Measurements from ENCODE around the gene UEVLD. TPM values are rescaled to one million over a fixed set of nuclear protein-coding genes. Genes with fewer than 3 reads are reported as not detected.

Gene UEVLD
- total RNA-seq, 1 experiment from 2014 or later, result 13.7 TPM

DNA sequence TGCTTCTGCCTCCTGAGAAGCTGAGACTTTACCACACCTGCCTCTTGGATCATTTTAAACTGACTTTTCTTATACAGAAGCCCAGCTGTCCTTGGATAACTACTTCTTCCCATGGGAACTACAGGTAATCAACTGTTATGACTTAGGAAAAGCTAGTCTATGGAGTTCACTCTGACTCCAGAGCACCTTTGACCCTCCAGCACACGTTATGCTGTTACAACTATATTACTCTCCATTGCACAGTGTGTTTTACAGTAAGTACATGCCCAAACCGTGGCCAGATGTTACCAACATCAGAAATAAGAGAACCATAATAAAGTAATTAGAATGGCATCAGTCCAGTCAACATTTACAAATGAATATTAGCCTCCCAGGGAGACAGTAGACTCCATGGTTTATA, 40.5 kb downstream of the UEVLD start:
- CTCF ChIA-PET, result no interaction called here
- no peaks in the 10 kb centered on the region for H3K79me2 ChIP-seq (ENCODE audit: insufficient read depth, low read length)
- H2AFZ ChIP-seq (ENCODE audit: low read depth, low read length, poor library complexity, severe bottlenecking), result no peak overlapping the region
- H3K4me1 ChIP-seq (ENCODE audit: control insufficient read depth in 1 of 2, insufficient read depth in 2 of 2, low read length in 2 of 2), result no peaks in the 10 kb centered on the region
- BruUV-seq (replicated peaks), result no TSS peak
- H3K4me2 ChIP-seq (ENCODE audit: low read length), result no peak overlapping the region
- peaks cover 0 to 3% of the 10 kb centered on the region in 2 experiments; a peak in 1 of 4 replicates for H3K36me3 ChIP-seq (ENCODE audit: control insufficient read depth in 1 of 2, insufficient read depth in 2 of 2, low read length in 2 of 2)
- ATAC-seq, result no peak
- POLR2A ChIA-PET, result no interaction called here
- no peak for DNase-seq (ENCODE audit: low read depth, low spot score)
- no peaks in the 10 kb centered on the region for H3K9me2 ChIP-seq (ENCODE audit: insufficient read depth)
- intact Hi-C loops (cut with micrococcal nuclease), result loop anchor here (10.0 kb wide), 1 partner anchor 433 kb away; no protein-coding TSS in a partner anchor
- no peaks in the 10 kb centered on the region for H3K9me3 ChIP-seq (ENCODE audit: control insufficient read depth in 1 of 2, insufficient read depth in 1 of 2, low read depth in 1 of 2, low read length in 2 of 2)
- H3K27ac ChIP-seq (ENCODE audit: low read depth, low read length), result no peak overlapping the region
- TF ChIP-seq YY1 (IDR thresholded peaks at IDR 0.05; ENCODE audit: extremely low read depth, insufficient replicate concordance, low read depth, low read length) (no peak), JUND (IDR thresholded peaks at IDR 0.05) (no peak), POLR2AphosphoS5 (IDR thresholded peaks at IDR 0.05; ENCODE audit: low read depth, low read length) (no peak), SIN3A (IDR thresholded peaks at IDR 0.05; ENCODE audit: low read depth) (no peak), EZH2 (IDR thresholded peaks at IDR 0.05) (no peak), FOSL1 (IDR thresholded peaks at IDR 0.05; ENCODE audit: low read depth) (no peak), POLR2A (IDR thresholded peaks at IDR 0.05; ENCODE audit: borderline replicate concordance, extremely low read depth, insufficient read depth, insufficient read length) (no peak), ELF1 (IDR thresholded peaks at IDR 0.05; ENCODE audit: borderline replicate concordance, low read depth) (no peak), ZFX (IDR thresholded peaks at IDR 0.05) (no peak), RAD21 (IDR thresholded peaks at IDR 0.05; ENCODE audit: low read depth) (no peak), CEBPB (IDR thresholded peaks at IDR 0.05; ENCODE audit: low read depth) (no peak)
- TF ChIP-seq, protein P1, sequence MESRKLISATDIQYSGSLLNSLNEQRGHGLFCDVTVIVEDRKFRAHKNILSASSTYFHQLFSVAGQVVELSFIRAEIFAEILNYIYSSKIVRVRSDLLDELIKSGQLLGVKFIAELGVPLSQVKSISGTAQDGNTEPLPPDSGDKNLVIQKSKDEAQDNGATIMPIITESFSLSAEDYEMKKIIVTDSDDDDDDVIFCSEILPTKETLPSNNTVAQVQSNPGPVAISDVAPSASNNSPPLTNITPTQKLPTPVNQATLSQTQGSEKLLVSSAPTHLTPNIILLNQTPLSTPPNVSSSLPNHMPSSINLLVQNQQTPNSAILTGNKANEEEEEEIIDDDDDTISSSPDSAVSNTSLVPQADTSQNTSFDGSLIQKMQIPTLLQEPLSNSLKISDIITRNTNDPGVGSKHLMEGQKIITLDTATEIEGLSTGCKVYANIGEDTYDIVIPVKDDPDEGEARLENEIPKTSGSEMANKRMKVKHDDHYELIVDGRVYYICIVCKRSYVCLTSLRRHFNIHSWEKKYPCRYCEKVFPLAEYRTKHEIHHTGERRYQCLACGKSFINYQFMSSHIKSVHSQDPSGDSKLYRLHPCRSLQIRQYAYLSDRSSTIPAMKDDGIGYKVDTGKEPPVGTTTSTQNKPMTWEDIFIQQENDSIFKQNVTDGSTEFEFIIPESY (IDR thresholded peaks at IDR 0.05; ENCODE audit: extremely low read depth, insufficient replicate concordance, low read length), result no peak
- TF ChIP-seq, protein P2, sequence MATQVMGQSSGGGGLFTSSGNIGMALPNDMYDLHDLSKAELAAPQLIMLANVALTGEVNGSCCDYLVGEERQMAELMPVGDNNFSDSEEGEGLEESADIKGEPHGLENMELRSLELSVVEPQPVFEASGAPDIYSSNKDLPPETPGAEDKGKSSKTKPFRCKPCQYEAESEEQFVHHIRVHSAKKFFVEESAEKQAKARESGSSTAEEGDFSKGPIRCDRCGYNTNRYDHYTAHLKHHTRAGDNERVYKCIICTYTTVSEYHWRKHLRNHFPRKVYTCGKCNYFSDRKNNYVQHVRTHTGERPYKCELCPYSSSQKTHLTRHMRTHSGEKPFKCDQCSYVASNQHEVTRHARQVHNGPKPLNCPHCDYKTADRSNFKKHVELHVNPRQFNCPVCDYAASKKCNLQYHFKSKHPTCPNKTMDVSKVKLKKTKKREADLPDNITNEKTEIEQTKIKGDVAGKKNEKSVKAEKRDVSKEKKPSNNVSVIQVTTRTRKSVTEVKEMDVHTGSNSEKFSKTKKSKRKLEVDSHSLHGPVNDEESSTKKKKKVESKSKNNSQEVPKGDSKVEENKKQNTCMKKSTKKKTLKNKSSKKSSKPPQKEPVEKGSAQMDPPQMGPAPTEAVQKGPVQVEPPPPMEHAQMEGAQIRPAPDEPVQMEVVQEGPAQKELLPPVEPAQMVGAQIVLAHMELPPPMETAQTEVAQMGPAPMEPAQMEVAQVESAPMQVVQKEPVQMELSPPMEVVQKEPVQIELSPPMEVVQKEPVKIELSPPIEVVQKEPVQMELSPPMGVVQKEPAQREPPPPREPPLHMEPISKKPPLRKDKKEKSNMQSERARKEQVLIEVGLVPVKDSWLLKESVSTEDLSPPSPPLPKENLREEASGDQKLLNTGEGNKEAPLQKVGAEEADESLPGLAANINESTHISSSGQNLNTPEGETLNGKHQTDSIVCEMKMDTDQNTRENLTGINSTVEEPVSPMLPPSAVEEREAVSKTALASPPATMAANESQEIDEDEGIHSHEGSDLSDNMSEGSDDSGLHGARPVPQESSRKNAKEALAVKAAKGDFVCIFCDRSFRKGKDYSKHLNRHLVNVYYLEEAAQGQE (IDR thresholded peaks at IDR 0.05; ENCODE audit: low read depth), result no peak
- TF ChIP-seq, protein P3, sequence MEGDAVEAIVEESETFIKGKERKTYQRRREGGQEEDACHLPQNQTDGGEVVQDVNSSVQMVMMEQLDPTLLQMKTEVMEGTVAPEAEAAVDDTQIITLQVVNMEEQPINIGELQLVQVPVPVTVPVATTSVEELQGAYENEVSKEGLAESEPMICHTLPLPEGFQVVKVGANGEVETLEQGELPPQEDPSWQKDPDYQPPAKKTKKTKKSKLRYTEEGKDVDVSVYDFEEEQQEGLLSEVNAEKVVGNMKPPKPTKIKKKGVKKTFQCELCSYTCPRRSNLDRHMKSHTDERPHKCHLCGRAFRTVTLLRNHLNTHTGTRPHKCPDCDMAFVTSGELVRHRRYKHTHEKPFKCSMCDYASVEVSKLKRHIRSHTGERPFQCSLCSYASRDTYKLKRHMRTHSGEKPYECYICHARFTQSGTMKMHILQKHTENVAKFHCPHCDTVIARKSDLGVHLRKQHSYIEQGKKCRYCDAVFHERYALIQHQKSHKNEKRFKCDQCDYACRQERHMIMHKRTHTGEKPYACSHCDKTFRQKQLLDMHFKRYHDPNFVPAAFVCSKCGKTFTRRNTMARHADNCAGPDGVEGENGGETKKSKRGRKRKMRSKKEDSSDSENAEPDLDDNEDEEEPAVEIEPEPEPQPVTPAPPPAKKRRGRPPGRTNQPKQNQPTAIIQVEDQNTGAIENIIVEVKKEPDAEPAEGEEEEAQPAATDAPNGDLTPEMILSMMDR (IDR thresholded peaks at IDR 0.05 in 2 of 3, conservative IDR thresholded peaks at IDR 0.05 in 1 of 3; ENCODE audit: borderline replicate concordance in 1 of 3, insufficient read depth in 1 of 3, low read depth in 2 of 3, low read length in 2 of 3), result no peak
- TF ChIP-seq, protein P4, sequence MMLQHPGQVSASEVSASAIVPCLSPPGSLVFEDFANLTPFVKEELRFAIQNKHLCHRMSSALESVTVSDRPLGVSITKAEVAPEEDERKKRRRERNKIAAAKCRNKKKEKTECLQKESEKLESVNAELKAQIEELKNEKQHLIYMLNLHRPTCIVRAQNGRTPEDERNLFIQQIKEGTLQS (IDR thresholded peaks at IDR 0.05), result no peak
- H3K4me3 ChIP-seq (replicated peaks in 1 of 2; ENCODE audit: low read depth in 1 of 2, low read length in 2 of 2), result no peak overlapping the region
- RAD21 ChIA-PET (ENCODE audit: low non-redundant PET in 1 of 2, low total read pairs in 2 of 2, uncharacterized antibody in 2 of 2, unreplicated experiment in 2 of 2), result no interaction called here
- no peaks in the 10 kb centered on the region for H4K20me1 ChIP-seq (ENCODE audit: insufficient read depth)
- no peaks in the 10 kb centered on the region for H3K27me3 ChIP-seq (ENCODE audit: insufficient read depth, low read length)
- no peak overlapping the region for H3K9ac ChIP-seq (ENCODE audit: low read length)

Data from HCT116 (cell line).